ENCODE results near the gene CLPSL2.

Gene CLPSL2

GRCh38 chr6:35728683-35729678, 47.4 kb upstream of the CLPSL2 start:
- peak overlapping the region; percentile 83; the same call in 1 of the 2 replicates for H3K27ac ChIP-seq (ENCODE audit: low read length)
- peaks cover 34% of the 10 kb centered on the region for H3K4me1 ChIP-seq (ENCODE audit: low read length)
- DNase-seq = peak; percentile 42
- no peaks in the 10 kb centered on the region for H3K27me3 ChIP-seq (replicated peaks; ENCODE audit: insufficient read depth, low read length)
- H3K4me3 ChIP-seq (ENCODE audit: low read length) = peak overlapping the region; percentile 40; the same call in 1 of the 2 replicates
- H2AFZ ChIP-seq (ENCODE audit: low read length) = peak overlapping the region; percentile 77
- H3K36me3 ChIP-seq (replicated peaks; ENCODE audit: insufficient read depth, low read length) = no peaks in the 10 kb centered on the region
- H3K9me2 ChIP-seq (replicated peaks; ENCODE audit: insufficient read depth, low read length) = no peaks in the 10 kb centered on the region
- no peaks in the 10 kb centered on the region for H4K20me1 ChIP-seq (ENCODE audit: insufficient read depth, low read length)
- H3K9me3 ChIP-seq (replicated peaks; ENCODE audit: insufficient read depth, low read length) = no peaks in the 10 kb centered on the region
- H3K79me2 ChIP-seq (ENCODE audit: low read length) = no peaks in the 10 kb centered on the region
- peaks cover 35% of the 10 kb centered on the region for H3F3A ChIP-seq (ENCODE audit: insufficient read depth, low read length)
- H3K9ac ChIP-seq (ENCODE audit: low read length) = peak overlapping the region; percentile 66
- TF ChIP-seq EZH2 (optimal IDR thresholded peaks at IDR 0.05; ENCODE audit: low read depth, low read length) (no peak), EZH2phosphoT487 (IDR thresholded peaks at IDR 0.05; ENCODE audit: low read length) (no peak), CTCF (IDR thresholded peaks at IDR 0.05; ENCODE audit: low read length) (peak; percentile 40)
- peak overlapping the region; percentile 92 for H3K4me2 ChIP-seq (ENCODE audit: low read depth, low read length)

- Histone ChIP-seq H3K27me3 (replicated peaks; ENCODE audit: insufficient read depth, low read length) (no peaks in the 10 kb centered on the region), H4K20me1 (ENCODE audit: insufficient read depth, low read length) (no peaks in the 10 kb centered on the region), H3K9me3 (replicated peaks; ENCODE audit: insufficient read depth, low read length) (no peaks in the 10 kb centered on the region), H3K79me2 (ENCODE audit: low read length) (no peaks in the 10 kb centered on the region), H3K4me2 (ENCODE audit: low read depth, low read length) (no peak overlapping the region), H3K4me1 (ENCODE audit: low read length) (peaks cover 34% of the 10 kb centered on the region), H3K27ac (ENCODE audit: low read length) (no peak overlapping the region), H3K36me3 (replicated peaks; ENCODE audit: insufficient read depth, low read length) (no peaks in the 10 kb centered on the region), H3K9me2 (replicated peaks; ENCODE audit: insufficient read depth, low read length) (no peaks in the 10 kb centered on the region), H2AFZ (ENCODE audit: low read length) (no peak overlapping the region), H3K4me3 (ENCODE audit: low read length) (no peak overlapping the region), H3K9ac (ENCODE audit: low read length) (no peak overlapping the region), H3F3A (ENCODE audit: insufficient read depth, low read length) (peaks cover 35% of the 10 kb centered on the region)
- no peak for TF ChIP-seq EZH2phosphoT487 (IDR thresholded peaks at IDR 0.05; ENCODE audit: low read length)
- TF ChIP-seq EZH2 (optimal IDR thresholded peaks at IDR 0.05; ENCODE audit: low read depth, low read length) = no peak
- TF ChIP-seq CTCF (IDR thresholded peaks at IDR 0.05; ENCODE audit: low read length) = no peak
- DNase-seq = no peak
Measured at GRCh38 chr6:35729722-35730121, 46.7 kb upstream of the CLPSL2 start.

- TF ChIP-seq EZH2 (optimal IDR thresholded peaks at IDR 0.05; ENCODE audit: low read depth, low read length) (no peak), EZH2phosphoT487 (IDR thresholded peaks at IDR 0.05; ENCODE audit: low read length) (no peak), CTCF (IDR thresholded peaks at IDR 0.05; ENCODE audit: low read length) (no peak)
- no peaks in the 10 kb centered on the region for H3K9me3 ChIP-seq (replicated peaks; ENCODE audit: insufficient read depth, low read length)
- H3K36me3 ChIP-seq (replicated peaks; ENCODE audit: insufficient read depth, low read length) = no peaks in the 10 kb centered on the region
- H3K79me2 ChIP-seq (ENCODE audit: low read length) = no peaks in the 10 kb centered on the region
- DNase-seq = no peak
- no peak overlapping the region for H3K27ac ChIP-seq (ENCODE audit: low read length)
- H3K4me3 ChIP-seq (ENCODE audit: low read length) = peak overlapping the region; percentile 96; the same call in 1 of the 2 replicates
- no peak overlapping the region for H3K9ac ChIP-seq (ENCODE audit: low read length)
- H3K4me1 ChIP-seq (ENCODE audit: low read length) = peaks cover 34% of the 10 kb centered on the region
- no peaks in the 10 kb centered on the region for H3K27me3 ChIP-seq (replicated peaks; ENCODE audit: insufficient read depth, low read length)
- H3F3A ChIP-seq (ENCODE audit: insufficient read depth, low read length) = peaks cover 35% of the 10 kb centered on the region
- no peak overlapping the region for H2AFZ ChIP-seq (ENCODE audit: low read length)
- no peaks in the 10 kb centered on the region for H4K20me1 ChIP-seq (ENCODE audit: insufficient read depth, low read length)
- H3K9me2 ChIP-seq (replicated peaks; ENCODE audit: insufficient read depth, low read length) = no peaks in the 10 kb centered on the region
- peak overlapping the region; percentile 85 for H3K4me2 ChIP-seq (ENCODE audit: low read depth, low read length)
Measured at GRCh38 chr6:35730745-35731413, 45.5 kb upstream of the CLPSL2 start.

Data from MM.1S (cell line).